Measurements from ENCODE around the gene DST. TPM values are rescaled to one million over a fixed set of nuclear protein-coding genes. Genes with fewer than 3 reads are reported as not detected.

Gene DST
- total RNA-seq, 1 experiment from 2014 or later: 91.9 TPM

DNA sequence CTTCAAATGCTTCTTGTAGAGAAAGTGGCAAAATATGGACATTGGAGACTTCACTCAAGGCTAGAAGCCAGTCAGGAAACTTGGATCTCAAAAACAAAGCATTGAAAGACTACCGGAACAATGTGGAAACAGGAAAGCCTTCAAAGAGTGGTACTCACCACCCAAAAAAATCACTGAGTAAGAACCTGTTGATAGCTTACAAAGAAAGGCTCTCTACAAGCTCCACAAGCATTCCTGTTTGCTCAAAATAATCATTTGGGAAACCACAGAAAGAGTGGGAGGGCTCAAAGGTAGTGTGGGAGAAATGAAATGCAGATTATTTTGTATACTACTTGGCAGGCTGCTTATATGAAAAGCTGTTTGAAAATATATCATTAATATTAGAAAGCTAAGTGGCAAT is 9.5 kb upstream of the DST start:
- H4K5ac ChIP-seq (ENCODE audit: insufficient read length, low read depth, low read length): no peak overlapping the region
- Mint-ChIP-seq H3K9me3 (no peaks in the 10 kb centered on the region), H3K4me1 (peaks cover 19 to 25% of the 10 kb centered on the region in 2 experiments), H3K27me3 (ENCODE audit: low read depth) (no peaks in the 10 kb centered on the region), H3K36me3 (ENCODE audit: insufficient read depth in 1 of 3, low read depth in 3 of 3) (peaks cover 0 to 16% (median 2%) of the 10 kb centered on the region in 3 experiments; a peak in 4 of 7 replicates), H3K27ac (peak overlapping the region in 2 of 3 experiments; percentile 13 to 80; a peak in 3 of 7 replicates), H3K4me3 (no peak overlapping the region)
- H3K4me1 ChIP-seq (ENCODE audit: insufficient read depth, low read length): peaks cover 3% of the 10 kb centered on the region; the same call in 1 of the 2 replicates
- H3K18ac ChIP-seq (ENCODE audit: insufficient read length, low read depth, low read length): no peak overlapping the region
- no peak overlapping the region for H4K91ac ChIP-seq (ENCODE audit: insufficient read length, low read depth, low read length)
- no peak overlapping the region for H4K8ac ChIP-seq (replicated peaks; ENCODE audit: insufficient read length, low read depth, low read length)
- H2BK5ac ChIP-seq (ENCODE audit: insufficient read length, low read length): no peak overlapping the region
- H3K9me3 ChIP-seq (ENCODE audit: control insufficient read depth, low read depth, low read length): no peaks in the 10 kb centered on the region
- H2BK12ac ChIP-seq (ENCODE audit: insufficient read length, low read depth, low read length): no peak overlapping the region
- H3K14ac ChIP-seq (ENCODE audit: insufficient read depth, low read length): no peak overlapping the region
- no peak overlapping the region for H3K27ac ChIP-seq (ENCODE audit: insufficient read length, low read depth, low read length)
- H2BK15ac ChIP-seq (ENCODE audit: low read depth, low read length): no peak overlapping the region
- no peak overlapping the region for H3T11ph ChIP-seq (ENCODE audit: low read length)
- no peaks in the 10 kb centered on the region for H3K23me2 ChIP-seq (ENCODE audit: insufficient read length, low read depth, low read length, poor library complexity, severe bottlenecking)
- DNase-seq: no peak
- no peak overlapping the region for H3K56ac ChIP-seq (ENCODE audit: insufficient read length, low read depth, low read length)
- H3K23ac ChIP-seq (ENCODE audit: insufficient read length, low read depth, low read length): no peak overlapping the region
- H3K79me1 ChIP-seq (ENCODE audit: insufficient read depth, low read depth, low read length, poor library complexity, severe bottlenecking): no peaks in the 10 kb centered on the region
- H2AFZ ChIP-seq (ENCODE audit: low read length): no peak overlapping the region
- no peaks in the 10 kb centered on the region for H4K20me1 ChIP-seq (ENCODE audit: control insufficient read depth, insufficient read depth, insufficient read length)
- H3K9ac ChIP-seq (ENCODE audit: extremely low read depth, insufficient read length, low read length): no peak overlapping the region
- no peak overlapping the region for H3K4ac ChIP-seq (ENCODE audit: low read depth, low read length)
- no peak overlapping the region for H2BK120ac ChIP-seq (ENCODE audit: low read depth, low read length, poor library complexity, severe bottlenecking)
- H2BK20ac ChIP-seq (ENCODE audit: low read depth, low read length, poor library complexity, severe bottlenecking): no peak overlapping the region
- WGBS (ENCODE audit: extremely low coverage, insufficient read length, low lambda C conversion rate): no CpG with 5 or more reads among the region's 1 CpG
- H3K79me2 ChIP-seq (ENCODE audit: insufficient read depth, low read length): no peaks in the 10 kb centered on the region
- H2AK5ac ChIP-seq (ENCODE audit: insufficient read length, low read length): no peak overlapping the region
- no peak for TF ChIP-seq CTCF (conservative IDR thresholded peaks at IDR 0.05)
- no peak overlapping the region for H3K4me2 ChIP-seq (ENCODE audit: insufficient read depth, insufficient read length, low read length)
- no peaks in the 10 kb centered on the region for H3K27me3 ChIP-seq (ENCODE audit: insufficient read depth, low read length)
